Measurements from ENCODE around the gene DENND11.

GRCh38 chr7:141659501-141659900, 42.5 kb downstream of the DENND11 start:
- no peak for TF ChIP-seq CTCF (IDR thresholded peaks at IDR 0.05)
- TF ChIP-seq POLR2A (IDR thresholded peaks at IDR 0.05): no peak
